ENCODE data around the gene STH.

DNA sequence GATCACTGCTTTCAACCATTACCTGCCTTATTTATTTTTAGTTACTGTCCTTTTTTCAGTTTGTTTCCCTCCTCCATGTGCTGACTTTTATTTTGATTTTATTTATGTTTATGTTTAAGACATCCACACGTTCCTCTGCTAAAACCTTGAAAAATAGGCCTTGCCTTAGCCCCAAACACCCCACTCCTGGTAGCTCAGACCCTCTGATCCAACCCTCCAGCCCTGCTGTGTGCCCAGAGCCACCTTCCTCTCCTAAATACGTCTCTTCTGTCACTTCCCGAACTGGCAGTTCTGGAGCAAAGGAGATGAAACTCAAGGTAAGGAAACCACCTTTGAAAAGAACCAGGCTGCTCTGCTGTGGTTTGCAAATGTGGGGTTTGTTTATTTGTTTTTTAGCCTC, 9.3 kb upstream of the STH start:
- TF ChIP-seq, protein P1, sequence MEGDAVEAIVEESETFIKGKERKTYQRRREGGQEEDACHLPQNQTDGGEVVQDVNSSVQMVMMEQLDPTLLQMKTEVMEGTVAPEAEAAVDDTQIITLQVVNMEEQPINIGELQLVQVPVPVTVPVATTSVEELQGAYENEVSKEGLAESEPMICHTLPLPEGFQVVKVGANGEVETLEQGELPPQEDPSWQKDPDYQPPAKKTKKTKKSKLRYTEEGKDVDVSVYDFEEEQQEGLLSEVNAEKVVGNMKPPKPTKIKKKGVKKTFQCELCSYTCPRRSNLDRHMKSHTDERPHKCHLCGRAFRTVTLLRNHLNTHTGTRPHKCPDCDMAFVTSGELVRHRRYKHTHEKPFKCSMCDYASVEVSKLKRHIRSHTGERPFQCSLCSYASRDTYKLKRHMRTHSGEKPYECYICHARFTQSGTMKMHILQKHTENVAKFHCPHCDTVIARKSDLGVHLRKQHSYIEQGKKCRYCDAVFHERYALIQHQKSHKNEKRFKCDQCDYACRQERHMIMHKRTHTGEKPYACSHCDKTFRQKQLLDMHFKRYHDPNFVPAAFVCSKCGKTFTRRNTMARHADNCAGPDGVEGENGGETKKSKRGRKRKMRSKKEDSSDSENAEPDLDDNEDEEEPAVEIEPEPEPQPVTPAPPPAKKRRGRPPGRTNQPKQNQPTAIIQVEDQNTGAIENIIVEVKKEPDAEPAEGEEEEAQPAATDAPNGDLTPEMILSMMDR (IDR thresholded peaks at IDR 0.05) = no peak
- TF ChIP-seq POLR2A (IDR thresholded peaks at IDR 0.05) = no peak

All from adrenal gland (tissue), 5 donors.